Muscle layer of colon (tissue), 2 donors: ENCODE data around the gene CPNE8.

ENCODE experiments used
- H3K27ac ChIP-seq: one replicate; pipeline ENCODE4 v1.7.0; 2013; ENCODE audit warnings: low read depth, mild to moderate bottlenecking, low read length, moderate library complexity
- H3K27me3 ChIP-seq, 2 donors: one replicate each; pipeline ENCODE4 v1.7.0; 2013; ENCODE audit warnings: low read length in 2 of 2, mild to moderate bottlenecking in 2 of 2; ENCODE audit not compliant: insufficient read depth in 2 of 2, control insufficient read depth in 1 of 2
- H3K36me3 ChIP-seq: one replicate; pipeline ENCODE4 v1.7.0; 2013; ENCODE audit warnings: mild to moderate bottlenecking, low read length; ENCODE audit not compliant: insufficient read depth
- H3K4me1 ChIP-seq: one replicate; pipeline ENCODE4 v1.7.0; 2013; ENCODE audit warnings: mild to moderate bottlenecking, low read length; ENCODE audit not compliant: insufficient read depth
- H3K4me3 ChIP-seq, 2 donors: one replicate each; pipeline ENCODE4 v1.7.0; 2013; ENCODE audit warnings: low read length in 2 of 2, low read depth in 1 of 2, mild to moderate bottlenecking in 1 of 2, moderate library complexity in 1 of 2
- H3K9ac ChIP-seq: one replicate; pipeline ENCODE4 v1.7.0; 2013; ENCODE audit warnings: low read length
- H3K9me3 ChIP-seq: one replicate; pipeline ENCODE4 v1.7.0; 2013; ENCODE audit warnings: mild to moderate bottlenecking, low read length
- donor health status: abdominal sarcoma.
- donor health status: Adenocarcinoma of cecum.

Gene CPNE8

GRCh38 chr12:38713294-38713693 lies 192.1 kb downstream of the CPNE8 start:
- Histone ChIP-seq H3K36me3 (no peaks in the 10 kb centered on the region), H3K9ac (no peak overlapping the region), H3K27ac (no peak overlapping the region), H3K9me3 (no peaks in the 10 kb centered on the region), H3K4me3 (no peak overlapping the region), H3K4me1 (no peaks in the 10 kb centered on the region), H3K27me3 (no peaks in the 10 kb centered on the region)

GRCh38 chr12:38711054-38711453 lies 194.3 kb downstream of the CPNE8 start:
- Histone ChIP-seq H3K27ac (no peak overlapping the region), H3K27me3 (no peaks in the 10 kb centered on the region), H3K4me1 (no peaks in the 10 kb centered on the region), H3K36me3 (no peaks in the 10 kb centered on the region), H3K4me3 (no peak overlapping the region), H3K9me3 (no peaks in the 10 kb centered on the region), H3K9ac (no peak overlapping the region)

GRCh38 chr12:38708466-38708865 lies 196.9 kb downstream of the CPNE8 start:
- H3K36me3 ChIP-seq = no peaks in the 10 kb centered on the region
- H3K27ac ChIP-seq = no peak overlapping the region
- H3K9me3 ChIP-seq = no peaks in the 10 kb centered on the region
- H3K4me3 ChIP-seq = no peak overlapping the region
- H3K9ac ChIP-seq = no peak overlapping the region
- no peaks in the 10 kb centered on the region for H3K4me1 ChIP-seq
- no peaks in the 10 kb centered on the region for H3K27me3 ChIP-seq

- Histone ChIP-seq H3K4me3 (no peak overlapping the region), H3K27me3 (no peaks in the 10 kb centered on the region), H3K27ac (no peak overlapping the region), H3K36me3 (no peaks in the 10 kb centered on the region), H3K4me1 (no peaks in the 10 kb centered on the region), H3K9ac (no peak overlapping the region), H3K9me3 (no peaks in the 10 kb centered on the region)
Measured at GRCh38 chr12:38707648-38708047, 197.7 kb downstream of the CPNE8 start.

- H3K9me3 ChIP-seq = no peaks in the 10 kb centered on the region
- H3K4me1 ChIP-seq = no peaks in the 10 kb centered on the region
- no peaks in the 10 kb centered on the region for H3K36me3 ChIP-seq
- no peak overlapping the region for H3K27ac ChIP-seq
- H3K27me3 ChIP-seq = no peaks in the 10 kb centered on the region
- no peak overlapping the region for H3K9ac ChIP-seq
- no peak overlapping the region for H3K4me3 ChIP-seq
Measured at GRCh38 chr12:38697289-38697688, 208.1 kb downstream of the CPNE8 start.

- Histone ChIP-seq H3K27ac (no peak overlapping the region), H3K36me3 (no peaks in the 10 kb centered on the region), H3K4me1 (no peaks in the 10 kb centered on the region), H3K27me3 (no peaks in the 10 kb centered on the region), H3K9me3 (no peaks in the 10 kb centered on the region), H3K4me3 (no peak overlapping the region), H3K9ac (no peak overlapping the region)
Measured at GRCh38 chr12:38695057-38695456, 210.3 kb downstream of the CPNE8 start.

- H3K4me3 ChIP-seq = no peak overlapping the region
- H3K27me3 ChIP-seq = no peaks in the 10 kb centered on the region
- no peak overlapping the region for H3K27ac ChIP-seq
- no peak overlapping the region for H3K9ac ChIP-seq
- no peaks in the 10 kb centered on the region for H3K4me1 ChIP-seq
- no peaks in the 10 kb centered on the region for H3K36me3 ChIP-seq
- no peaks in the 10 kb centered on the region for H3K9me3 ChIP-seq
Measured at GRCh38 chr12:38691164-38691563, 214.2 kb downstream of the CPNE8 start.

GRCh38 chr12:38690646-38691045 lies 214.7 kb downstream of the CPNE8 start:
- Histone ChIP-seq H3K9ac (no peak overlapping the region), H3K36me3 (no peaks in the 10 kb centered on the region), H3K4me1 (no peaks in the 10 kb centered on the region), H3K27me3 (no peaks in the 10 kb centered on the region), H3K4me3 (no peak overlapping the region), H3K27ac (no peak overlapping the region), H3K9me3 (no peaks in the 10 kb centered on the region)

GRCh38 chr12:38689704-38690103 lies 215.7 kb downstream of the CPNE8 start:
- no peaks in the 10 kb centered on the region for H3K36me3 ChIP-seq
- H3K4me1 ChIP-seq = no peaks in the 10 kb centered on the region
- H3K9ac ChIP-seq = no peak overlapping the region
- H3K4me3 ChIP-seq = no peak overlapping the region
- H3K27ac ChIP-seq = no peak overlapping the region
- no peaks in the 10 kb centered on the region for H3K27me3 ChIP-seq
- H3K9me3 ChIP-seq = no peaks in the 10 kb centered on the region

GRCh38 chr12:38689195-38689594 lies 216.2 kb downstream of the CPNE8 start:
- Histone ChIP-seq H3K27ac (no peak overlapping the region), H3K36me3 (no peaks in the 10 kb centered on the region), H3K9me3 (no peaks in the 10 kb centered on the region), H3K4me1 (no peaks in the 10 kb centered on the region), H3K4me3 (no peak overlapping the region), H3K9ac (no peak overlapping the region), H3K27me3 (no peaks in the 10 kb centered on the region)

- Histone ChIP-seq H3K36me3 (no peaks in the 10 kb centered on the region), H3K27ac (no peak overlapping the region), H3K4me1 (no peaks in the 10 kb centered on the region), H3K27me3 (no peaks in the 10 kb centered on the region), H3K4me3 (no peak overlapping the region), H3K9ac (no peak overlapping the region), H3K9me3 (no peaks in the 10 kb centered on the region)
Measured at GRCh38 chr12:38682521-38682920, 222.9 kb downstream of the CPNE8 start.

GRCh38 chr12:38669530-38669929 lies 235.9 kb downstream of the CPNE8 start:
- no peaks in the 10 kb centered on the region for H3K4me1 ChIP-seq
- no peaks in the 10 kb centered on the region for H3K9me3 ChIP-seq
- H3K27me3 ChIP-seq = no peaks in the 10 kb centered on the region
- peaks cover 16% of the 10 kb centered on the region for H3K36me3 ChIP-seq
- H3K4me3 ChIP-seq = no peak overlapping the region
- H3K27ac ChIP-seq = no peak overlapping the region
- H3K9ac ChIP-seq = no peak overlapping the region
